ENCODE measurements around the gene NOM1. TPM values are rescaled to one million over a fixed set of nuclear protein-coding genes. Genes with fewer than 3 reads are reported as not detected.

NOM1 gene
- total RNA-seq = 11.6 and 15.9 TPM in 2 replicates

DNA sequence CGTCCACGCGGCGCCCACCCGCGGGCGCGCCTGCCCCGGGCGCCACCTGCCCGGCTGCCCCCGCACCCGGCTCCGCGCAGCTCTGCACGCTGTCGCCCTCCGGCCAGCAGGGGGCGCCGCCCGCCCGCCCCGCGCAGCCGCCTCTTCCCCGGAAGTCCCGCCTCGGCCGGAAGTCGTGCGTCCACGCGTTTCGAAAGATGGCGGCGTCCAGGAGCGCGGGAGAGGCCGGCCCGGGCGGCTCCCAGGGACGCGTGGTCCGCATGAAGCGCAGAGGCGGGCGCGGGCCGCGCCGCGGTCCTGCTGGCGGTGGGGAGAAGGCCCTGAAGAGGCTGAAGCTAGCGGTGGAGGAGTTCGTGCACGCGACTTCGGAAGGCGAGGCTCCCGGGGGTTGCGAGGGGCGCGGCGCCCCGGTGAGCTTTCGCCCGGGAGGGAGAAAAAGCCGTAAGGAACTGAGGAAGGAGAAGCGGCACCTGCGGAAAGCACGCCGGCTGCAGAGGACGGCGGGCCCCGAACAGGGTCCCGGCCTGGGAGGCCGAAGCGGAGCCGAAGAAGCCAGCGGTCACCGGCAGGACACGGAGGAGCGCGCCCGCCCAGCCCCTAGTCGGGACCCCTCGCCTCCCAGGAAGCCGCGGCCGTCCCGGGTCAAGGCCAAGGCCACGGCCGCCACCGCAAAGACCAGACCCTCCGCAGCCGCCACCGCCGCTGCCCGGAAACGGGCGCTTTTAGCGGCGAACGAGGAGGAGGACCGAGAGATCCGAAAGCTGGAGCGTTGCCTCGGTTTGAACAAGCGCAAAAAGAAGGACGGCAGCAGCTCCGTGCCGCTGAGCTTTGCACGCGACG, at the start of gene NOM1:
Gene NOM1, plus strand, starts transcription at position 172 of the 840 bp plus-strand sequence. Its CDS starts 26 bp downstream, at position 198.

GRCh38 chr7:157010588-157011332, 61.2 kb downstream of the NOM1 start, which contains the start of gene MNX1:
Gene MNX1 (minus strand): TSS chr7:157010663. CDS start chr7:157010350, 313 bp downstream.

Other genes starting within 250 kb of the NOM1 start
- gene LMBR1, start 56.5 kb upstream of the NOM1 start, total RNA-seq = 137 and 180 TPM in 2 replicates
- gene MNX1, start 61.0 kb downstream of the NOM1 start, total RNA-seq = not detected in 2 replicates
- gene UBE3C, start 189.2 kb downstream of the NOM1 start, total RNA-seq = 80.9 and 82.9 TPM in 2 replicates

All from dermis lymphatic vessel endothelial cell (primary cell).